Effector memory CD8-positive, alpha-beta T cell (primary cell): ENCODE results near the gene KLHL14.

Experiments used
- ATAC-seq: fragments of 150-1000 bp; cut with Tn5 transposase; replicated peaks from 2 replicates; pipeline ENCODE4 v1.10.0; 2021; ENCODE audit warnings: mild to moderate bottlenecking, moderate library complexity
- DNase-seq, 3 experiments: peaks; one replicate each; pipeline ENCODE4 v3.0.0; 2021
- H3K27ac Mint-ChIP-seq, 2 donors: one replicate each; pipeline ENCODE4 v1.8.0; 2022; ENCODE audit warnings: mild to moderate bottlenecking in 2 of 2, mixed read lengths in 2 of 2, moderate library complexity in 2 of 2
- H3K27me3 Mint-ChIP-seq, 2 donors: one replicate each; pipeline ENCODE4 v1.8.0; 2022; ENCODE audit warnings: mixed read lengths in 2 of 2
- H3K36me3 Mint-ChIP-seq: one replicate; pipeline ENCODE4 v1.8.0; 2022; ENCODE audit warnings: mild to moderate bottlenecking, moderate library complexity, mixed read lengths; ENCODE audit not compliant: insufficient read depth
- H3K4me1 Mint-ChIP-seq, 2 donors: one replicate each; pipeline ENCODE4 v1.8.0; 2022; ENCODE audit warnings: low read depth in 2 of 2, mixed read lengths in 2 of 2
- H3K4me3 Mint-ChIP-seq, 2 donors: one replicate each; pipeline ENCODE4 v1.8.0; 2022; ENCODE audit warnings: mild to moderate bottlenecking in 2 of 2, mixed read lengths in 2 of 2, moderate library complexity in 2 of 2
- H3K9me3 Mint-ChIP-seq, 2 donors: one replicate each; pipeline ENCODE4 v1.8.0; 2022; ENCODE audit warnings: mixed read lengths in 2 of 2

KLHL14 gene

GRCh38 chr18:32629981-32630700 is 142.7 kb downstream of the KLHL14 start:
- no peak for ATAC-seq
- Mint-ChIP-seq H3K27ac (no peak overlapping the region), H3K4me1 (no peaks in the 10 kb centered on the region), H3K4me3 (no peak overlapping the region), H3K36me3 (no peaks in the 10 kb centered on the region), H3K9me3 (peaks cover 0 to 21% of the 10 kb centered on the region in 2 donors), H3K27me3 (peaks cover 0 to 6% of the 10 kb centered on the region in 2 donors)
- no peak for DNase-seq

GRCh38 chr18:32629292-32629691 is 143.5 kb downstream of the KLHL14 start:
- peaks cover 0 to 14% of the 10 kb centered on the region in 2 donors for H3K9me3 Mint-ChIP-seq
- DNase-seq (no peak), ATAC-seq (no peak)
- no peak overlapping the region for H3K4me3 Mint-ChIP-seq
- peaks cover 0 to 2% of the 10 kb centered on the region in 2 donors for H3K27me3 Mint-ChIP-seq
- H3K27ac Mint-ChIP-seq, result no peak overlapping the region
- H3K36me3 Mint-ChIP-seq, result no peaks in the 10 kb centered on the region
- no peaks in the 10 kb centered on the region for H3K4me1 Mint-ChIP-seq

- Mint-ChIP-seq H3K36me3 (no peaks in the 10 kb centered on the region), H3K27me3 (peaks cover 0 to 2% of the 10 kb centered on the region in 2 donors), H3K4me3 (no peak overlapping the region), H3K4me1 (no peaks in the 10 kb centered on the region), H3K9me3 (peaks cover 0 to 7% of the 10 kb centered on the region in 2 donors), H3K27ac (no peak overlapping the region)
- DNase-seq (no peak), ATAC-seq (no peak)
Observed at GRCh38 chr18:32624182-32624723, 148.6 kb downstream of the KLHL14 start.

GRCh38 chr18:32623563-32623962 is 149.3 kb downstream of the KLHL14 start:
- Mint-ChIP-seq H3K4me3 (no peak overlapping the region), H3K36me3 (no peaks in the 10 kb centered on the region), H3K27ac (no peak overlapping the region), H3K9me3 (peaks cover 0 to 7% of the 10 kb centered on the region in 2 donors), H3K4me1 (no peaks in the 10 kb centered on the region), H3K27me3 (peaks cover 0 to 5% of the 10 kb centered on the region in 2 donors)
- no peak for DNase-seq
- no peak for ATAC-seq
